NCI-H2196 treated with DMSO at 0.1 percent for 48 hours (cell line): ENCODE measurements around the gene MDM4.
A peak's percentile ranks its signal among the peaks of the same experiment; 100 is the strongest.

ENCODE experiments used
- DNase-seq: peaks from one replicate; lab custom pipeline; 2025; ENCODE audit not compliant: unreplicated experiment; lab: John Stamatoyannopoulos, UW

Gene MDM4

GRCh38 chr1:204491655-204492054 is 24.6 kb upstream of the MDM4 start:
- DNase-seq = no peak

- peak; percentile 48 for DNase-seq
Observed at GRCh38 chr1:204493145-204493983, 22.8 kb upstream of the MDM4 start.

- peak; percentile 48 for DNase-seq
Observed at GRCh38 chr1:204493984-204494280, 22.3 kb upstream of the MDM4 start.

GRCh38 chr1:204494281-204495077 is 21.7 kb upstream of the MDM4 start, which contains the start of gene PIK3C2B:
PIK3C2B (minus strand) TSS chr1:204494805; CDS start chr1:204469802, 25,003 bp downstream.
- DNase-seq = peak; percentile 71

GRCh38 chr1:204495078-204495753 is 21.0 kb upstream of the MDM4 start:
- DNase-seq = no peak

- DNase-seq = no peak
Observed at GRCh38 chr1:204495777-204496176, 20.4 kb upstream of the MDM4 start.

- DNase-seq = no peak
Observed at GRCh38 chr1:204498981-204499380, 17.2 kb upstream of the MDM4 start.

- no peak for DNase-seq
Observed at GRCh38 chr1:204499511-204500468, 16.4 kb upstream of the MDM4 start.

- no peak for DNase-seq
Observed at GRCh38 chr1:204502241-204502640, 14.0 kb upstream of the MDM4 start.

GRCh38 chr1:204503122-204503912 is 12.9 kb upstream of the MDM4 start:
- peak; percentile 40 for DNase-seq

GRCh38 chr1:204503913-204504519 is 12.2 kb upstream of the MDM4 start:
- no peak for DNase-seq

- DNase-seq = no peak
Observed at GRCh38 chr1:204505674-204506200, 10.5 kb upstream of the MDM4 start.

GRCh38 chr1:204506201-204506968 is 9.8 kb upstream of the MDM4 start:
- peak; percentile 47 for DNase-seq

- DNase-seq = peak; percentile 47
Observed at GRCh38 chr1:204506969-204507316, 9.3 kb upstream of the MDM4 start.

- no peak for DNase-seq
Observed at GRCh38 chr1:204507317-204508105, 8.7 kb upstream of the MDM4 start.

- DNase-seq = no peak
Observed at GRCh38 chr1:204509186-204509635, 7.0 kb upstream of the MDM4 start.

GRCh38 chr1:204511366-204511765 is 4.8 kb upstream of the MDM4 start:
- DNase-seq = no peak
